Measurements from ENCODE around the gene ACSM2A.
"Not testable (repeated sequence)": the region's sequence is repeated elsewhere in the genome, so short reads cannot be mapped to it uniquely, and the experiment has no call there.

GRCh38 chr16:20532284-20532792 is 81.0 kb downstream of the ACSM2A start:
- TF ChIP-seq CTCF (IDR thresholded peaks at IDR 0.05 in 4 of 5, conservative IDR thresholded peaks at IDR 0.05 in 1 of 5); POLR2A (IDR thresholded peaks at IDR 0.05): not testable (repeated sequence)

All from gastrocnemius medialis (tissue), 4 donors.